Neutrophil (primary cell): ENCODE measurements around the gene SH3RF3.

Source experiments
- H3K27ac ChIP-seq: fragments of 200-600 bp; sonication (generic); 2 replicates; pipeline ENCODE4 v1.5.1; 2016; ENCODE audit warnings: mild to moderate bottlenecking, moderate library complexity
- H3K27me3 ChIP-seq: fragments of 200-600 bp; sonication (generic); 2 replicates; pipeline ENCODE4 v1.6.0; 2016; ENCODE audit warnings: mild to moderate bottlenecking
- H3K36me3 ChIP-seq: fragments of 200-600 bp; sonication (generic); 2 replicates; pipeline ENCODE4 v1.5.1; 2017
- H3K4me1 ChIP-seq, 2 experiments: fragments of 200-600 bp in 1 of 2; sonication (generic) in 1 of 2; 1 replicate in 1 of 2; 2 replicates in 1 of 2; pipeline versions ENCODE4 v1.5.1 to v1.6.1; 2013 to 2016; ENCODE audit warnings: low read depth in 1 of 2, low read length in 1 of 2, mild to moderate bottlenecking in 1 of 2, moderate library complexity in 1 of 2; ENCODE audit not compliant: control insufficient read depth in 1 of 2, insufficient read depth in 1 of 2
- H3K4me3 ChIP-seq, 2 experiments: fragments of 200-600 bp in 1 of 2; sonication (generic) in 1 of 2; 1 replicate in 1 of 2; 2 replicates in 1 of 2; pipeline ENCODE4 v1.5.1; 2013 to 2016; ENCODE audit warnings: low read depth in 1 of 2, low read length in 1 of 2, mild to moderate bottlenecking in 1 of 2, moderate library complexity in 1 of 2
- H3K9me3 ChIP-seq: fragments of 200-600 bp; sonication (generic); 2 replicates; pipeline ENCODE4 v1.5.1; 2016
- TF ChIP-seq, protein P1 (sequence below): fragments of 200-600 bp; sonication (generic); IDR thresholded peaks from 2 replicates; pipeline ENCODE4 v1.5.1; 2016; ENCODE audit warnings: antibody characterized with exemption

Gene SH3RF3

DNA sequence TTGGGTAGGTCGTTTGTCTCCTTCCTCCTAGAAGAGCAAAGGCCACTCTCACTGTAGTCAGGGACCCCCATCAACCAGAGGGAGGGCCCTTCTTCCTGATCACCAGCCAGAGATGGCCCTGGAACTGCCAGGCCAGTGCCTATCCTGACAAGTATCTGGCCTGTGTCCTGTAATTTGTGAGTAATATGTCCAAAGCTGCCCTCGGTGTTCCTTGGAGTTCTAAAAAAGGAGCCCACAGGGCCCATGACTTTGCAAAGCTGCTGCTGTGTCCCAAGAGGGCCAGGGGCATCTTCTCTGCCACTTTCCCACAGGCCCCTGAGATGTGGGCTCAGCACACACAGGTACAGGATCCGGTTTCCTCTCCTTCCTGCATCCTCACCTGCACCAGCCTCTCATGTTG lies 272.4 kb downstream of the SH3RF3 start:
- H3K27ac ChIP-seq: no peak overlapping the region
- H3K27me3 ChIP-seq: peaks cover 26% of the 10 kb centered on the region
- no peaks in the 10 kb centered on the region for H3K4me1 ChIP-seq
- no peak overlapping the region for H3K4me3 ChIP-seq
- TF ChIP-seq, protein P1, sequence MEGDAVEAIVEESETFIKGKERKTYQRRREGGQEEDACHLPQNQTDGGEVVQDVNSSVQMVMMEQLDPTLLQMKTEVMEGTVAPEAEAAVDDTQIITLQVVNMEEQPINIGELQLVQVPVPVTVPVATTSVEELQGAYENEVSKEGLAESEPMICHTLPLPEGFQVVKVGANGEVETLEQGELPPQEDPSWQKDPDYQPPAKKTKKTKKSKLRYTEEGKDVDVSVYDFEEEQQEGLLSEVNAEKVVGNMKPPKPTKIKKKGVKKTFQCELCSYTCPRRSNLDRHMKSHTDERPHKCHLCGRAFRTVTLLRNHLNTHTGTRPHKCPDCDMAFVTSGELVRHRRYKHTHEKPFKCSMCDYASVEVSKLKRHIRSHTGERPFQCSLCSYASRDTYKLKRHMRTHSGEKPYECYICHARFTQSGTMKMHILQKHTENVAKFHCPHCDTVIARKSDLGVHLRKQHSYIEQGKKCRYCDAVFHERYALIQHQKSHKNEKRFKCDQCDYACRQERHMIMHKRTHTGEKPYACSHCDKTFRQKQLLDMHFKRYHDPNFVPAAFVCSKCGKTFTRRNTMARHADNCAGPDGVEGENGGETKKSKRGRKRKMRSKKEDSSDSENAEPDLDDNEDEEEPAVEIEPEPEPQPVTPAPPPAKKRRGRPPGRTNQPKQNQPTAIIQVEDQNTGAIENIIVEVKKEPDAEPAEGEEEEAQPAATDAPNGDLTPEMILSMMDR: no peak
- peaks cover 15% of the 10 kb centered on the region for H3K36me3 ChIP-seq
- H3K9me3 ChIP-seq: no peaks in the 10 kb centered on the region

DNA sequence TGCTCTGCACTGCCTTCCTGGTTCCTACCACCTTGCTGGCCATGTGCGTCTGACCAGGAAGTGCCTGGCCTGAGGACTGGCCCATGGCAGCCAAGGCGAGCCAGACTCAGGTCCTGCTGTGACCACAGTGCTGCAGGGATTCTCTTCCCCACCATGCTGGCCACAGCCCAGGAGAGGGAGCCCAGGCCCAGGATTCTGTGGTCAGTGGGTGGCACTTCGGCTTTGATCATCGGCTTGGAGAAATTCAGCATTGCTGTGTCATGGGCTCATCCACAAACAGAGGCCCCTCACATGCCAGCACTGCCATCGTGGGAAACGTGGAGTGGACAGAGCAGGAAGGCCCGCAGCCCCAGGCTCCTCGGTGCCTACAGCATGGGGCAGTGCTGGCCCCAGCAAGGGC lies 273.2 kb downstream of the SH3RF3 start:
- H3K27me3 ChIP-seq: peaks cover 20% of the 10 kb centered on the region
- TF ChIP-seq, protein P1: no peak
- no peak overlapping the region for H3K4me3 ChIP-seq
- no peaks in the 10 kb centered on the region for H3K4me1 ChIP-seq
- H3K9me3 ChIP-seq: no peaks in the 10 kb centered on the region
- H3K27ac ChIP-seq: no peak overlapping the region
- peaks cover 15% of the 10 kb centered on the region for H3K36me3 ChIP-seq

DNA sequence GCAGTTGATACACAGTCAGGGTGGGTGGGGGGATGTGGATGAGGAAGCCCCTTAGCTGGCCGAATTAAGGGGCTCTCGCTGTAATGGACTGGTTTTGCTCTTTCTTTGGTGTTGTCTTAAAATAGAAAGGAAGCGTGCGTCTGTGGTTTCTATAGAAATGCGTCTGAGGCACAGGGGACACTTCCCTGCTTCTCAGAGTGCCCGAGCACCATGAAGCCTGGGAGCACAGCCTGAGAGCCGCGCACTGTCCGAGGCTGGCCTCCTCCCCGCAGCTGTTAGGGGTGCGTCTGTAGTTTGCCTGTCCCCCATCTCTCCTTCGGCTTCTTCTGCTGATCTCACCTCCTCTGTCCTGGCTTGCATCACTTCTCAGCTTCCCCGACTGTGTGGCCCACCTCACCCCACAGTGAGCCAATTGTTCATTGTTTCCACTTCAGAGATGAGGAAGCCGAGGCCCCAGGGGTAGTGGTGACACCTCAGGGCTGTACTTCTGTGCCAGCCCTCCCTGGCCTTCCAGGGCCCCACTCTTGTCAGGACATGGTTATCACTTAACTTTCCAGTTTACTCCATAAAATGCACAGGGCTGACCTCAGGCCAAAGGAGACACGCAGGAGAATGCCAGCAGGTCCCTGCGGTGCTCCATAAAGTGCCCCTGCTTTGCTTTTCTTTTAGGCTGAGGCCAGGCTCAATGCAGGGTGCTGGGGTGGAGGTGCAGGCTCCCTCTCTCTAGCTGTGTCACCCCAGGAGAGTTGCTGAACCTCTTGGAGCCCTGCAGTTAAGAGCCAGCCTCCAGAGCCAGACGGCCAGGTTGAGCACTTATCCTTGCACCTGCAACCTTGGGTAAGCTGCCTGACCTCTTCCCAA lies 274.2 kb downstream of the SH3RF3 start:
- Histone ChIP-seq H3K9me3 (no peaks in the 10 kb centered on the region), H3K4me3 (no peak overlapping the region), H3K36me3 (peaks cover 15% of the 10 kb centered on the region), H3K4me1 (no peaks in the 10 kb centered on the region), H3K27ac (no peak overlapping the region), H3K27me3 (peaks cover 10% of the 10 kb centered on the region)
- TF ChIP-seq, protein P1: no peak

DNA sequence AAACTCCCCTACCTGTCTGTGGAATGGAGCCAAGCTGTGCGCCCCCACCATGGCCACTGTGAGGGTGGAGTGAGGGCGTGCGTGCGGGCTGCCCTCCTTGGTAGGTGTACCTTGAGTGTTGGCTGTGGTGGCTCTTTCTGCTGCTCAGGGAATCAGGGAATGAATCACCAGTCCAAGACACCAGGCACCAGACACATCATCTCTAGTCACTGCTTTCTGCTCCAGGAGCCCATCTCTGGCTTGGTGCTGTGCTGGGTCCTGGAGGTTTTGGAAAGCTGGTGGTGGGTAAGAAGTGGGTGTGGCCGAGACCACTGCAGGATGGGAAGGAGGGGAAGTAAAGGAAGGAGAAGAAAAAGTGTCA lies 274.8 kb downstream of the SH3RF3 start:
- TF ChIP-seq, protein P1: no peak
- H3K4me1 ChIP-seq: no peaks in the 10 kb centered on the region

DNA sequence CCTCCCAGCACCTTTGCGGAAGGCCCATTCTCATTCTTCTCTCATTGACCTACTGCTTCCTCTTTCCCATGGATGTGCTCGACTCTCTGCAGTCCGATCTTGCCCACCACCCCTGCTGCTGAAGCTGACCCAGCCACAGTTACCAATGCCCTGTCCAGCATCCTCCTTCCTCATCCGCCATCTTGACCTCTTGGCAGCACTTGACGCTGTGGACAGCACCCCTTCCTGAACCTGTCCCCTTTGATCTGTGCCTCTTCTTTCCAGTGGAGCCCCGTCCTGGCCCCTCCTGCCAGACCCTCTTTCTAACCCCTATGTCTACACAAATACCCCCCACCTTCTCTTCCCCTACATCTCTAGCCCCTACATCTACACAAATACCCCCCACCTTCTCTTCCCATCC lies 275.7 kb downstream of the SH3RF3 start:
- peaks cover 7% of the 10 kb centered on the region for H3K36me3 ChIP-seq
- H3K9me3 ChIP-seq: no peaks in the 10 kb centered on the region
- H3K27me3 ChIP-seq: peaks cover 8% of the 10 kb centered on the region
- H3K4me3 ChIP-seq: no peak overlapping the region
- H3K4me1 ChIP-seq: no peaks in the 10 kb centered on the region
- TF ChIP-seq, protein P1: no peak
- no peak overlapping the region for H3K27ac ChIP-seq

More for the DNA sequence above, 274.8 kb downstream of the SH3RF3 start:
- Histone ChIP-seq H3K27ac (no peak overlapping the region), H3K4me3 (no peak overlapping the region), H3K9me3 (no peaks in the 10 kb centered on the region), H3K36me3 (peaks cover 12% of the 10 kb centered on the region), H3K27me3 (peaks cover 8% of the 10 kb centered on the region)
